ENCODE measurements around the gene FBXW2.

FBXW2 gene

DNA sequence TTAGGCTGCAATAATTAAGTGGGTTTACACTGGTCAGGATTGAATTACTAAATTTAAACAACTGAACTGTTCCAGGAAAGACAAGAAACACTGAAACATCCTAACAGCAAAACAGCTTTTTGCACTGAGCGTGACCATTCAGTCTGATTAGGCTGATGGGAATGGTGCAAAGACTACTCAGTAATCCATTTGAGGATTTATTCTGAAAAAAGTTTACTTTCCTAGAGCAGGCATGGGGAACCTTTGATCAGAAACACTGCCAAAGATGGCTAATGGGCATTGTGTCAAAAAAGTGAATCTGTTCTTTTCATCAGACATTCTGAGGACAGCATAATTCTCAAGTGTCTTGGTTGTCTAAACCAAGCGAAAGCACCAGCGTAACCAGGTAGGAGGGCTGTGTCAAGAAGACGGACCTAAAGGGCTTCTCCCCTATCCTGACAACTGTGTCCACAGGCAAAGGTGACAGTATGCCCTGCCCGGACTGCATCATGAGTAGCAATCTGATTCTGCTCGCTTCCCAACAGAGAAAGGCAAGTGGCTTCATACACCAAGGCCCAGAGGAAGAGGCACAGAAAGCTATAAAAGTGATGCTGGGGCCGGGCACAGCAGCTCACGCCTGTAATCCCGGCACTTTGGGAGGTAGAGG, 33.3 kb downstream of the FBXW2 start:
- Histone ChIP-seq H2BK5ac (ENCODE audit: low read length) (no peak overlapping the region), H3K9me3 (replicated peaks in 1 of 2; ENCODE audit: control insufficient read depth in 2 of 2, insufficient read depth in 1 of 2, low read depth in 1 of 2, low read length in 2 of 2) (no peaks in the 10 kb centered on the region), H3K18ac (ENCODE audit: low read length) (no peak overlapping the region), H3K27me3 (ENCODE audit: control insufficient read depth in 3 of 3, insufficient read depth in 3 of 3, low read depth in 1 of 3, low read length in 3 of 3) (no peaks in the 10 kb centered on the region), H3K23ac (ENCODE audit: low read depth, low read length, poor library complexity) (no peak overlapping the region), H3K4me3 (ENCODE audit: low read length in 2 of 2) (no peak overlapping the region), H2BK15ac (ENCODE audit: low read length) (no peak overlapping the region), H3K4me2 (ENCODE audit: insufficient read depth, low read length, poor library complexity, severe bottlenecking) (no peak overlapping the region), H4K8ac (ENCODE audit: low read depth, low read length) (no peak overlapping the region), H4K91ac (ENCODE audit: low read depth, low read length, poor library complexity) (no peak overlapping the region), H2AK5ac (ENCODE audit: low read depth, low read length) (no peak overlapping the region), H2BK120ac (ENCODE audit: low read depth, low read length) (no peak overlapping the region), H3K4me1 (ENCODE audit: control insufficient read depth in 2 of 2, insufficient read depth in 1 of 2, low read depth in 1 of 2, low read length in 2 of 2) (no peaks in the 10 kb centered on the region), H3K79me1 (ENCODE audit: low read depth, low read length) (no peaks in the 10 kb centered on the region), H3K36me3 (replicated peaks in 1 of 2; ENCODE audit: control insufficient read depth in 2 of 2, insufficient read depth in 2 of 2, low read length in 2 of 2) (peaks cover 14 to 81% of the 10 kb centered on the region in 2 donors), H2AFZ (ENCODE audit: low read length) (no peak overlapping the region), H2BK12ac (ENCODE audit: low read length) (no peak overlapping the region), H3K14ac (ENCODE audit: low read length) (no peak overlapping the region), H3K27ac (replicated peaks; ENCODE audit: low read length) (no peak overlapping the region), H3K4ac (ENCODE audit: low read length) (no peak overlapping the region), H3K9ac (ENCODE audit: low read depth, low read length, poor library complexity) (no peak overlapping the region)
- DNase-seq (ENCODE audit: low spot score) = no peak
- WGBS, 2 donors (ENCODE audit: extremely low coverage in 2 of 2, insufficient read length in 2 of 2, insufficient replicate concordance in 1 of 2) = no CpG with 5 or more reads among the region's 9 CpGs

GRCh38 chr9:120758544-120758943, 34.7 kb downstream of the FBXW2 start:
- no peaks in the 10 kb centered on the region for H3K4me1 ChIP-seq (ENCODE audit: control insufficient read depth in 2 of 2, insufficient read depth in 1 of 2, low read depth in 1 of 2, low read length in 2 of 2)
- H3K9me3 ChIP-seq (replicated peaks in 1 of 2; ENCODE audit: control insufficient read depth in 2 of 2, insufficient read depth in 1 of 2, low read depth in 1 of 2, low read length in 2 of 2) = no peaks in the 10 kb centered on the region
- H3K4me2 ChIP-seq (ENCODE audit: insufficient read depth, low read length, poor library complexity, severe bottlenecking) = no peak overlapping the region
- no peak overlapping the region for H2AK5ac ChIP-seq (ENCODE audit: low read depth, low read length)
- no peak overlapping the region for H2AFZ ChIP-seq (ENCODE audit: low read length)
- no peak overlapping the region for H4K8ac ChIP-seq (ENCODE audit: low read depth, low read length)
- H3K4ac ChIP-seq (ENCODE audit: low read length) = no peak overlapping the region
- H3K14ac ChIP-seq (ENCODE audit: low read length) = no peak overlapping the region
- no peak overlapping the region for H3K18ac ChIP-seq (ENCODE audit: low read length)
- H2BK15ac ChIP-seq (ENCODE audit: low read length) = no peak overlapping the region
- no peak overlapping the region for H2BK5ac ChIP-seq (ENCODE audit: low read length)
- no peak overlapping the region for H3K9ac ChIP-seq (ENCODE audit: low read depth, low read length, poor library complexity)
- H3K79me1 ChIP-seq (ENCODE audit: low read depth, low read length) = no peaks in the 10 kb centered on the region
- H2BK120ac ChIP-seq (ENCODE audit: low read depth, low read length) = no peak overlapping the region
- H4K91ac ChIP-seq (ENCODE audit: low read depth, low read length, poor library complexity) = no peak overlapping the region
- peaks cover 8 to 67% of the 10 kb centered on the region in 2 donors for H3K36me3 ChIP-seq (replicated peaks in 1 of 2; ENCODE audit: control insufficient read depth in 2 of 2, insufficient read depth in 2 of 2, low read length in 2 of 2)
- no peak overlapping the region for H3K23ac ChIP-seq (ENCODE audit: low read depth, low read length, poor library complexity)
- DNase-seq (ENCODE audit: low spot score) = no peak
- H3K4me3 ChIP-seq (ENCODE audit: low read length in 2 of 2) = no peak overlapping the region
- H3K27ac ChIP-seq (replicated peaks; ENCODE audit: low read length) = no peak overlapping the region
- no peak overlapping the region for H2BK12ac ChIP-seq (ENCODE audit: low read length)
- H3K27me3 ChIP-seq (ENCODE audit: control insufficient read depth in 3 of 3, insufficient read depth in 3 of 3, low read depth in 1 of 3, low read length in 3 of 3) = no peaks in the 10 kb centered on the region
- no CpG with 5 or more reads among the region's 3 CpGs for WGBS, 2 donors (ENCODE audit: extremely low coverage in 2 of 2, insufficient read length in 2 of 2, insufficient replicate concordance in 1 of 2)

GRCh38 chr9:120757026-120757913, 35.9 kb downstream of the FBXW2 start:
- no peak overlapping the region for H3K4me3 ChIP-seq (ENCODE audit: low read length in 2 of 2)
- H2AK5ac ChIP-seq (ENCODE audit: low read depth, low read length) = no peak overlapping the region
- H4K8ac ChIP-seq (ENCODE audit: low read depth, low read length) = no peak overlapping the region
- H3K27ac ChIP-seq (replicated peaks; ENCODE audit: low read length) = no peak overlapping the region
- no peak overlapping the region for H3K18ac ChIP-seq (ENCODE audit: low read length)
- no peak for DNase-seq (ENCODE audit: low spot score)
- no peak overlapping the region for H3K4me2 ChIP-seq (ENCODE audit: insufficient read depth, low read length, poor library complexity, severe bottlenecking)
- H3K23ac ChIP-seq (ENCODE audit: low read depth, low read length, poor library complexity) = no peak overlapping the region
- WGBS, 2 donors (ENCODE audit: extremely low coverage in 2 of 2, insufficient read length in 2 of 2, insufficient replicate concordance in 1 of 2) = no CpG with 5 or more reads among the region's 6 CpGs
- no peaks in the 10 kb centered on the region for H3K27me3 ChIP-seq (ENCODE audit: control insufficient read depth in 3 of 3, insufficient read depth in 3 of 3, low read depth in 1 of 3, low read length in 3 of 3)
- no peak overlapping the region for H2BK12ac ChIP-seq (ENCODE audit: low read length)
- peaks cover 6 to 55% of the 10 kb centered on the region in 2 donors for H3K36me3 ChIP-seq (replicated peaks in 1 of 2; ENCODE audit: control insufficient read depth in 2 of 2, insufficient read depth in 2 of 2, low read length in 2 of 2)
- no peaks in the 10 kb centered on the region for H3K4me1 ChIP-seq (ENCODE audit: control insufficient read depth in 2 of 2, insufficient read depth in 1 of 2, low read depth in 1 of 2, low read length in 2 of 2)
- H2BK15ac ChIP-seq (ENCODE audit: low read length) = no peak overlapping the region
- H3K4ac ChIP-seq (ENCODE audit: low read length) = no peak overlapping the region
- H3K14ac ChIP-seq (ENCODE audit: low read length) = no peak overlapping the region
- H2AFZ ChIP-seq (ENCODE audit: low read length) = no peak overlapping the region
- no peaks in the 10 kb centered on the region for H3K79me1 ChIP-seq (ENCODE audit: low read depth, low read length)
- no peak overlapping the region for H4K91ac ChIP-seq (ENCODE audit: low read depth, low read length, poor library complexity)
- H3K9ac ChIP-seq (ENCODE audit: low read depth, low read length, poor library complexity) = no peak overlapping the region
- H2BK5ac ChIP-seq (ENCODE audit: low read length) = no peak overlapping the region
- no peak overlapping the region for H2BK120ac ChIP-seq (ENCODE audit: low read depth, low read length)
- no peaks in the 10 kb centered on the region for H3K9me3 ChIP-seq (replicated peaks in 1 of 2; ENCODE audit: control insufficient read depth in 2 of 2, insufficient read depth in 1 of 2, low read depth in 1 of 2, low read length in 2 of 2)

GRCh38 chr9:120756531-120756930, 36.7 kb downstream of the FBXW2 start:
- no peaks in the 10 kb centered on the region for H3K4me1 ChIP-seq (ENCODE audit: control insufficient read depth in 2 of 2, insufficient read depth in 1 of 2, low read depth in 1 of 2, low read length in 2 of 2)
- H3K36me3 ChIP-seq (replicated peaks in 1 of 2; ENCODE audit: control insufficient read depth in 2 of 2, insufficient read depth in 2 of 2, low read length in 2 of 2) = peaks cover 6 to 49% of the 10 kb centered on the region in 2 donors
- H3K4me2 ChIP-seq (ENCODE audit: insufficient read depth, low read length, poor library complexity, severe bottlenecking) = no peak overlapping the region
- no peak overlapping the region for H2BK15ac ChIP-seq (ENCODE audit: low read length)
- H3K4ac ChIP-seq (ENCODE audit: low read length) = no peak overlapping the region
- H2BK120ac ChIP-seq (ENCODE audit: low read depth, low read length) = no peak overlapping the region
- no peak overlapping the region for H3K4me3 ChIP-seq (ENCODE audit: low read length in 2 of 2)
- no peak overlapping the region for H3K9ac ChIP-seq (ENCODE audit: low read depth, low read length, poor library complexity)
- no peak overlapping the region for H3K18ac ChIP-seq (ENCODE audit: low read length)
- DNase-seq (ENCODE audit: low spot score) = no peak
- H3K79me1 ChIP-seq (ENCODE audit: low read depth, low read length) = no peaks in the 10 kb centered on the region
- no peak overlapping the region for H2AFZ ChIP-seq (ENCODE audit: low read length)
- H3K27me3 ChIP-seq (ENCODE audit: control insufficient read depth in 3 of 3, insufficient read depth in 3 of 3, low read depth in 1 of 3, low read length in 3 of 3) = no peaks in the 10 kb centered on the region
- no peak overlapping the region for H2BK5ac ChIP-seq (ENCODE audit: low read length)
- no peak overlapping the region for H3K27ac ChIP-seq (replicated peaks; ENCODE audit: low read length)
- no peaks in the 10 kb centered on the region for H3K9me3 ChIP-seq (replicated peaks in 1 of 2; ENCODE audit: control insufficient read depth in 2 of 2, insufficient read depth in 1 of 2, low read depth in 1 of 2, low read length in 2 of 2)
- H2AK5ac ChIP-seq (ENCODE audit: low read depth, low read length) = no peak overlapping the region
- H3K14ac ChIP-seq (ENCODE audit: low read length) = no peak overlapping the region
- no peak overlapping the region for H2BK12ac ChIP-seq (ENCODE audit: low read length)
- H4K91ac ChIP-seq (ENCODE audit: low read depth, low read length, poor library complexity) = no peak overlapping the region
- WGBS, 2 donors (ENCODE audit: extremely low coverage in 2 of 2, insufficient read length in 2 of 2, insufficient replicate concordance in 1 of 2) = no CpG with 5 or more reads among the region's 1 CpG
- no peak overlapping the region for H4K8ac ChIP-seq (ENCODE audit: low read depth, low read length)
- H3K23ac ChIP-seq (ENCODE audit: low read depth, low read length, poor library complexity) = no peak overlapping the region
